Esophagus squamous epithelium (tissue), 5 donors: ENCODE data around the gene SATB2. TPM values are rescaled to one million over a fixed set of nuclear protein-coding genes. Genes with fewer than 3 reads are reported as not detected.

Experiments
- DNase-seq: peaks from one replicate; lab custom pipeline; 2025; lab: John Stamatoyannopoulos, UW
- H3K27ac ChIP-seq, 4 donors: fragments of 200-600 bp; sonication (generic); one replicate each; pipeline ENCODE4 v1.5.1; 2016 to 2019; ENCODE audit warnings: mild to moderate bottlenecking in 1 of 4
- H3K27me3 ChIP-seq, 4 donors: fragments of 200-600 bp; sonication (generic); 1 replicate in 3 of 4; 2 replicates in 1 of 4; pipeline versions ENCODE4 v1.5.1 to v1.6.0; 2017 to 2021; ENCODE audit warnings: antibody characterized with exemption in 1 of 4
- H3K36me3 ChIP-seq, 3 donors: fragments of 200-600 bp; sonication (generic); one replicate each; pipeline ENCODE4 v1.5.1; 2016 to 2019
- H3K4me1 ChIP-seq, 3 donors: fragments of 200-600 bp; sonication (generic); one replicate each; pipeline ENCODE4 v1.5.1; 2017 to 2019
- H3K4me3 ChIP-seq, 4 donors: fragments of 200-600 bp; sonication (generic); 1 replicate in 3 of 4; 2 replicates in 1 of 4; pipeline ENCODE4 v1.5.1; 2016 to 2019; ENCODE audit warnings: mild to moderate bottlenecking in 2 of 4, moderate library complexity in 1 of 4
- H3K9me3 ChIP-seq, 3 donors: fragments of 200-600 bp; sonication (generic); one replicate each; pipeline ENCODE4 v1.5.1; 2016 to 2019
- CTCF ChIP-seq, 6 experiments: fragments of 450-650 bp in 4 of 6; fragments of 200-600 bp in 2 of 6; sonication (generic) in 2 of 6; IDR thresholded peaks; one replicate each; pipeline ENCODE4 v1.5.1; 2016 to 2019; ENCODE audit warnings: antibody characterized with exemption in 6 of 6, mild to moderate bottlenecking in 4 of 6, moderate library complexity in 4 of 6
- POLR2A ChIP-seq, 4 donors: fragments of 450-650 bp; IDR thresholded peaks; one replicate each; pipeline ENCODE4 v1.6.1; 2017; ENCODE audit warnings: antibody characterized with exemption in 4 of 4, mild to moderate bottlenecking in 4 of 4, moderate library complexity in 3 of 4
- WGBS, 2 donors: methylation state at CpG; one replicate each; pipeline ENCODE4 v1.1.5; 2018; 5-methylcytosine and 5-hydroxymethylcytosine counted together
- intact Hi-C: fragments of 100-400 bp; cut with DNase I; formaldehyde crosslinking; loops from one replicate; pipeline ENCODE4 v1.15.0; 2022
- total RNA-seq, 4 donors: library from RNA; depleted of rRNA; stranded (reverse); fragments of >200 nt; gene quantifications; one replicate each; pipeline ENCODE4 v1.1.0, GENCODE V29; 2016
- donor health status: DM: yes; HTN: yes; CAD: no.

SATB2 gene
- total RNA-seq, 4 donors from 2014 or later = 0.87 to 1.1 (median 0.92) TPM

- 58% methylated on average over 3 of the region's 3 CpGs for WGBS, 2 donors
- H3K9me3 ChIP-seq = no peaks in the 10 kb centered on the region
- H3K4me3 ChIP-seq = no peak overlapping the region
- H3K36me3 ChIP-seq = no peaks in the 10 kb centered on the region
- TF ChIP-seq CTCF (IDR thresholded peaks at IDR 0.05) (no peak), POLR2A (IDR thresholded peaks at IDR 0.05) (no peak)
- intact Hi-C loops = no loop called here
- H3K27me3 ChIP-seq = no peaks in the 10 kb centered on the region
- no peak overlapping the region for H3K27ac ChIP-seq
- DNase-seq = no peak
- H3K4me1 ChIP-seq = no peaks in the 10 kb centered on the region
Measured at GRCh38 chr2:199306116-199306515, 151.6 kb downstream of the SATB2 start.

- DNase-seq = no peak
- Histone ChIP-seq H3K27ac (no peak overlapping the region), H3K27me3 (no peaks in the 10 kb centered on the region), H3K9me3 (no peaks in the 10 kb centered on the region), H3K36me3 (no peaks in the 10 kb centered on the region), H3K4me1 (no peaks in the 10 kb centered on the region), H3K4me3 (no peak overlapping the region)
- 64 to 74% methylated on average over 6 of the region's 6 CpGs for WGBS, 2 donors
- intact Hi-C loops = no loop called here
- TF ChIP-seq CTCF (IDR thresholded peaks at IDR 0.05) = no peak
- TF ChIP-seq POLR2A (IDR thresholded peaks at IDR 0.05) = no peak
Measured at GRCh38 chr2:199303728-199304177, 154.0 kb downstream of the SATB2 start.

GRCh38 chr2:199302851-199303250 is 154.9 kb downstream of the SATB2 start:
- Histone ChIP-seq H3K9me3 (no peaks in the 10 kb centered on the region), H3K4me3 (no peak overlapping the region), H3K4me1 (no peaks in the 10 kb centered on the region), H3K27me3 (no peaks in the 10 kb centered on the region), H3K27ac (no peak overlapping the region), H3K36me3 (no peaks in the 10 kb centered on the region)
- intact Hi-C loops = no loop called here
- WGBS, 2 donors = 65 to 67% methylated on average over 4 of the region's 4 CpGs
- TF ChIP-seq POLR2A (IDR thresholded peaks at IDR 0.05) = no peak
- DNase-seq = no peak

GRCh38 chr2:199288424-199288823 is 169.3 kb downstream of the SATB2 start:
- H3K36me3 ChIP-seq = no peaks in the 10 kb centered on the region
- no peaks in the 10 kb centered on the region for H3K4me1 ChIP-seq
- TF ChIP-seq POLR2A (IDR thresholded peaks at IDR 0.05) (no peak), CTCF (IDR thresholded peaks at IDR 0.05) (no peak)
- no peak overlapping the region for H3K27ac ChIP-seq
- H3K27me3 ChIP-seq = no peaks in the 10 kb centered on the region
- no peaks in the 10 kb centered on the region for H3K9me3 ChIP-seq
- H3K4me3 ChIP-seq = no peak overlapping the region
- no peak for DNase-seq
- intact Hi-C loops = no loop called here

- intact Hi-C loops = no loop called here
- H3K27ac ChIP-seq = no peak overlapping the region
- no peak for DNase-seq
- WGBS, 2 donors = 49 to 68% methylated on average over 3 of the region's 3 CpGs
- no peaks in the 10 kb centered on the region for H3K36me3 ChIP-seq
- no peaks in the 10 kb centered on the region for H3K4me1 ChIP-seq
- no peak for TF ChIP-seq CTCF (IDR thresholded peaks at IDR 0.05)
- no peak for TF ChIP-seq POLR2A (IDR thresholded peaks at IDR 0.05)
- no peak overlapping the region for H3K4me3 ChIP-seq
- H3K9me3 ChIP-seq = no peaks in the 10 kb centered on the region
- no peaks in the 10 kb centered on the region for H3K27me3 ChIP-seq
Measured at GRCh38 chr2:199282309-199282708, 175.4 kb downstream of the SATB2 start.

- Histone ChIP-seq H3K9me3 (no peaks in the 10 kb centered on the region), H3K27me3 (no peaks in the 10 kb centered on the region), H3K27ac (no peak overlapping the region), H3K4me1 (no peaks in the 10 kb centered on the region), H3K4me3 (no peak overlapping the region), H3K36me3 (no peaks in the 10 kb centered on the region)
- intact Hi-C loops = no loop called here
- TF ChIP-seq CTCF (IDR thresholded peaks at IDR 0.05) (no peak), POLR2A (IDR thresholded peaks at IDR 0.05) (no peak)
- DNase-seq = no peak
Measured at GRCh38 chr2:199279146-199279545, 178.6 kb downstream of the SATB2 start.
